NCI-H69 (cell line): ENCODE data around the gene FAHD1.

Source experiments
- DNase-seq: peaks from one replicate; lab custom pipeline; 2025; lab: John Stamatoyannopoulos, UW

FAHD1 gene

DNA sequence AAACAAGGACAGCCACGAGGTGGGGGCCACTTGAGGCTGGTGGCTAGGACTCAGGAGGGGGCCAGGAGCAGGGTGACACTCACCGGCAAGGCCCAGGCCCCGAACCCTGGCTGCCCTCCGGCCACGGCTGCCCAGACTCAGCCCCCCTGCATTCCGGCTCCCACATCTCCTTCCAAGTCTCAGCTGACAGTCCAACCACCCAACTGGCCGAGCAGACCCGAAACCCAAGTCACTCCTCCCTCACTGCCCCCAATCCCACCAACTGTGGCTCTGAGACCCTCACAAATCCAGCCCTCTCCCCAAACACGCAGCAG, 9.8 kb upstream of the FAHD1 start:
- DNase-seq: no peak

DNA sequence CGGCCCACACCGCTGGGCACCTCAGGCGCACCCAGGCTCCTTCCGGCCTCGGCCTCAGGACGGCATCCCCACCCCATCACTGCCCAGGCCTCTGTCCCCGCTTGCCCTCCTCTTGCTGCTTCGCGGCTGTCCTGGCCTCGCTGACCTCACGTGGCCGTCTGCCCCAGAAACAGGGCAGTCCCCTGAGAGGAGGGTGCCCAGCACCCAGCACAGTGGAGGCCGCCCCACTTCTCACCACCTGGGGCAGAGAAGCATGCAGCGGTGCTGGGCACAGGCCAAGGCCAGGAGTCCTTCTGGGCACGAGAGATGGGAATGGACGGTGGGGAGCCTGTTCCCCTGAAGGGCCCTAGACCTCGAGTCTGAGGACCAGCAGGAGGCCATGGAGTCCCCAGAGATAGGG, 9.3 kb upstream of the FAHD1 start:
- no peak for DNase-seq

DNA sequence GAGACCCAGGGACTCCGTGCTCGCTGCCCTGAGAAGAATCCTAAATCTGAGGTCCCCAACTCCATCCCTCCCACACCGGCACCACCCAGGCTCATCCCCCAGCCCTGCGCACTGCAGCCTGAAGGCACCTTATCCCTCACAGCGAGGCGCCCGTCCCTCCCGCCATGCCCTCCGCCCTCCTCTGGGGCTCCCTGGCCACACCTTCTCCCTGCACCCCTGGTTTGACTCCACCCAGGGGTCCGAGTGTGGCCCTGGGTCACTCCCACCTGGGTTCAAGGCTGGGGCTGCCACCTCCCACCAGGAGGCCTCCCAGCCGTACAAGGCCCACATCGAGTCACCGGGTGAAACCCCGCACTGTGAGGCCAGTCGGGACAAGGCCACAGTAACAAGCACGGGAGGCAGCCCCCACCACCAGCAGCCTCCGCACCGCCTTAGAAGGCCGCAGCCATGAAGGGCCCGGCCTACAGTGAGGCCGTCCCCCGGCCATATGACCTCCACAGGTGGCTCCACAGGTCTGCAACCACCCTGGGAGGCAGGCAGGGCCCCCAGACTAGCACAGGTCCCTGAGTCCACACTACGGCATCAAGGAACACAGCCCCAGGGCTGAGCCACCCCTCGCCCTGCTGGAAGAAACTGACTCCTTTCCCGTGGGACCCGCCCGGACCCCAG, 8.7 kb upstream of the FAHD1 start:
- DNase-seq: no peak

DNA sequence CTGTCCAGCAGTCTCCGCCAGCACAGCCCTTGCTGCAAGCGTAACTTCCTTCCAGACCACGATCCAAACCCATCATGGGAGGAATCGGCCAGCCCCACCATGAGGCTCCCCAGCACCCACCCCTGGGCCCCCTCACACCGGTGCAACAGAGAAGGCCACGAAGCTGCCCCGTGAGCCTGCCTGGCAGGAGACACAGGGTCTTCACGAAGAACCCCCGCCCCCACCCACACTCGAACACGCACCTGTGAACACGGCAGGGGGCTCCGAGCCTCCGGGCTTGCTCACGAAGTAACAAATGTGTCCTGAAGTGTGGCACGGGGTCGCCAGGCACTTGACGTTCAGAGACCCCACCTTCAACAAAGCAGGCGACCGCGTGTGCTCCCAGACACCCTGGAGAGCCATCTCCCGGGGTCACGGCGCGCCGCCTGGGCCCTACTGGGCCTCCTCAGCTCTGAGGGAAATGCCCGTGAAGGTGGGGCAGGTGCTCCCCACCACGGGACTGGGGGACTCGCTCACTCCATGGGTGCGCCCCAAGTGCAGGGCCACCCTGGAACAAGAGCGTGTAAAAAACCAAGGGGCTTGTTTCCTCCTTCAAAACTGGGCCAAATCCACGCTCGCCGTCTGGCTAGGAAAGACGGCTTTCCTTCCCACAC, 8.0 kb upstream of the FAHD1 start:
- no peak for DNase-seq

DNA sequence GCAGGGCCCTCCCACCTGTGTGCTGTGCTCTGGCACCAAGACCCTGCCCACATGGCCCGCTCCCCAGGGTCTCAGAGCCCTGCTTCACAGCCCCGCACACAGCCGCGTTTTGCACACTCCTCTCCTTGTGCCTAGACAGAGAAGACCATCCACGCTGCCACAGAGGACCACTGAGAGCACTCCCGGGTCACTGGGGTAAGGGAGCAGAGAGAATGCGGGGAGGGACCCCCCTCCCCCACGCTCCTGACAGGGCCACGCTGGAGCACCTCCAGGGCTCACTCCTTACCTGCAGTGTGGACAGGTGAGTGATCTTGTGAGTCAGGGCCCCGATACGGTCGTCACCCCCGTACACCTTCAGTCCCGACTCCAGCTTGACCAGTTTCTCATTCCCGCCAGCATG, 7.4 kb upstream of the FAHD1 start:
- DNase-seq: no peak

DNA sequence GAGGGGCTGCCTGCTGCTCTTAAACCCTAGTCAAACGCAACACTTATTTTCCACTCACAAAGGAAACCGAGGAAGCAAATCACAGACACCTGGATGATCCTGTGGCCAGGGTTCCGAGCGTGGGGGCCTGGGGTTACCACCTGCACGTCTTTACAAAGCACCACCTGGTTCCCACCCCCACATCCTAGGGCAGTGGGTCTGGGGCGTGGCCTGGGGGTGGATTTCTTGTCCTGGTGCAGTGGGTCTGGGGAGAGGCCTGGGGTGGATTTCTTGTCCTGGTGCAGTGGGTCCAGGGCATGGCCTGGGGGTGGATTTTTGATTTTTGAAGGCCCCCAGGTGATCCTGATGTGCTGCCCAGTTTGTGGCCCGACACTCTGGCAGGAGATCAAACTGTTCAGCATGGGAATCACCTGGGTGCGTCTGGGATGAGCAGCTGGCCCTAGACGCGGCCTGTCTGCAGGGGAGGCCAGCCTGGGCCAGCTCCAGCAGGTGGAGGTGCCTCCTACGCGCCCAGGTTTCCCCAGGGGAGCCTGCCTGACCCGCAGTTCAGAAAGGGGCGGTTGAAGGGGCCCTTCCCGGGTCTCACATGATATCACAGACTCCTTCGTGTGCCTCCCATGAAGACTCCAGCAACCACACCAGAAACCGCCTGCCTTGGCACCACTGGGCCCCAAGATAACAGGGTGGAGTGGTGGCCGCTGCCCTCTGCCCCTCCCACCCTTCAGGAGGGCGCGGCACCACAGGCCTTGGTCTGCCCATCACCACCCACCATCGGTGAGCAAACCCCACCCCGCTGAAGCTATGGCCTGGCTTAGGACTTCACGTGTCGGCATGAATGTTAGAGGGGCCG, 6.7 kb upstream of the FAHD1 start:
- no peak for DNase-seq

DNA sequence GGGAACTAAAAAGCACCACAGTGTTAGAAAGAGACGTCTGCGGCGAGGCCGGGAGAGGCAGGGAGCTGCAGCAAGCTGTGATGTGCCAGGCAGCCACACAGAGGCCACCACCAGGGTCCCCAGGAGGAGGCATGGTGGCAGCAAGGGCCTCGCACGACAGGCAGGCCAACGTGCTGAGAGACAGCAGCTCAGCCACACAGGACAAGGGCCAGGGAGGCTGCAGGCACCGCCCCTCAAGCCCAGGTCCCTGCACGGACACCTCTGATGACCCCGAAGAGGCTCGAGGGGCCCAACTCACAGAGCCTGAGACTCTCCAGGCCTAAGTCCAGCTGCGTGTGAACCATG, 6.1 kb upstream of the FAHD1 start:
- DNase-seq: no peak

DNA sequence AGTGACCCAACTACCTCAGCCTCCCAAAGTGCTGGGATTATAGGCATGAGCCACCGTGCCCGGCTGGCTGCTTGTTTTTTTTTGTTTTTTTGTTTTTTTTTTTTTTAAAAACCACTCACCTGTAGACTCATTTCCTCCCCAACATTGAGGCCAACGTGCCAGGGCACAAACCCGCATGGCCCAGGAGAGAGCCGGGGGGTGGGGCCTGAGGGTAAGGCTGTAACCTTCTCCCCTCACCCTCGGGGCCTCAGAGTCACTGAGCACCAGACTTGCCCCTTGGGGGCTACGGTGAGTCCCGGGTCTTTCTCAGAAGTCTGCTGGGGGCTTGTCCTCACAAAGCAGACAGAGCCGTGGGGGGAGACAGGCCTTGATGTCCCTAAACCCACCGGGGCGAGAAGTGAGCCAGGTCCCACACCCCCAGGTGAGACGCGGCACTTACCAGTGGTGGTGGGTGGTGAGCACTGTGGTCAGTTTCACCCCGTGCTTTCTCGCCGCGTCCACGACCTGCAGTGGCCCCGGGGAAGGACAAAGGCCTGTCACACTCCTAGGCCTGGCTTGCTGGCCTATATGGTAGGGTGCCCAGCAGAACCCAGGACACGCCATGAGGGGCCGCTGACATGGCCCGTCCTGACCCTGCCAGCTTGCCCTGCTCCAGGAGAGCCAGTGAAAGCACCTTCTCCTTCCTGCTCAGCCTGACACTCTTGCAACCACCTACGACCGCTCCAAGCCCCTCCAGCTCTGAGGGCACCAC, 5.0 kb upstream of the FAHD1 start:
- DNase-seq: no peak

DNA sequence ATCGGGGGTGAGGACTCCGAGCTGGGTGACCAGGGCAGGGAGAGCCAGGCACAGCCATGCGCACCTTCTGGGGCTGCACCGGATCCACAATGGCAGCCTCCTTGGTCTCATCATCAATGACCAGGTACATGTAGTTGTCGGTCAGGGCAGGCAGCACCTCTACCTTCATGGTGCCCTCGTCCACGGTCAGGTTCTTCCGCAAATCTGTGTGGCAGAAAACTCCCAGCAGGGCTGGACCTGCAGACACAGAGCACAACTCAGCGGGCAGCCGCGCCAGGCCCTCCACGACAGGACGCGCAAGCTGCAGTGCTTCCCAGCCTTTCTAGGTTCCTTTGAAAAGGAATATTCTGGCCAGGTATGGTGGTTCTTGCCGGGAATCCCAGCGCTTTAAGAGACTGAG, 4.2 kb upstream of the FAHD1 start:
- DNase-seq: no peak

DNA sequence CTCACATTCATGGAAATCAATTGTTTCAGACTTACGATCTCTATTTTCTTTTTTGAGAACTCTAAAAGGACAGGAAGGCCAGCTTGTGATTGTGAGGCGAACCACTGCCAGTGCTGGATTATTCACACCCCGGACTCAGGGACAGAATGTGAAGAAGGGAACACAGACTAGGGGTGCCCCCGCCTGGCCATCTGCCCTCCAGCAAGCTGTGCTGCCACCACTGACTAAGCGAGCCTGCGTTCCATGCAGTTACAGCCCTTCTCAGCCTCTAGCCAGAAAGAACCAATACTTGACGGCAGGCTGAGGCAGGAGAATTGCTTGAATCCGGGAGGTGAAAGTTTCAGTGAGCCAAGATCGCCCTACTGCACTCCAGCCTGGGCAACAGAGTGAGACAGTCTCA, 3.2 kb upstream of the FAHD1 start:
- DNase-seq: no peak

DNA sequence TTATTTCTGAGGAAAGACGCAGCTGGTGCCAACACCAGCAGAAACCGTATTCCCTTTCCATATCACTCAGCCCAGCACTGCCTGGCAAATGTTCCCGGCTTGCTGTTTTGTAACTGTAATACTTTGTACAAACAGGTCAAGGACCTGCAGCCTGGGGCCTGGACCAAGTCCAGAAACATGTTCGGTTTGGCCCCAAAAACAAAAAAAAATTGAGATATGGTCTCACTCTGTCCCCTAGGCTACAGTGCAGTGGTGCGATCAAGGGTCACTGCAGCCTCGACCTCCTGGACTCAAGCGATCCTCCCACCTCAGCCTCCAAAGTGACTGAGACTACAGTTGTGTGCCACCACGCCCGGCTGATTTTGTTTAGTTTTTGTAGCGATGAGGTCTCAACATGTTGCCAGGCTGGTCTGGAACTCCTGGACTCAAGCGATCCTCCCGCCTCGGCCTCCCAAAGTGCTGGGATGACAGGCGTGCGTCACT, 1.6 kb upstream of the FAHD1 start:
- DNase-seq: no peak

DNA sequence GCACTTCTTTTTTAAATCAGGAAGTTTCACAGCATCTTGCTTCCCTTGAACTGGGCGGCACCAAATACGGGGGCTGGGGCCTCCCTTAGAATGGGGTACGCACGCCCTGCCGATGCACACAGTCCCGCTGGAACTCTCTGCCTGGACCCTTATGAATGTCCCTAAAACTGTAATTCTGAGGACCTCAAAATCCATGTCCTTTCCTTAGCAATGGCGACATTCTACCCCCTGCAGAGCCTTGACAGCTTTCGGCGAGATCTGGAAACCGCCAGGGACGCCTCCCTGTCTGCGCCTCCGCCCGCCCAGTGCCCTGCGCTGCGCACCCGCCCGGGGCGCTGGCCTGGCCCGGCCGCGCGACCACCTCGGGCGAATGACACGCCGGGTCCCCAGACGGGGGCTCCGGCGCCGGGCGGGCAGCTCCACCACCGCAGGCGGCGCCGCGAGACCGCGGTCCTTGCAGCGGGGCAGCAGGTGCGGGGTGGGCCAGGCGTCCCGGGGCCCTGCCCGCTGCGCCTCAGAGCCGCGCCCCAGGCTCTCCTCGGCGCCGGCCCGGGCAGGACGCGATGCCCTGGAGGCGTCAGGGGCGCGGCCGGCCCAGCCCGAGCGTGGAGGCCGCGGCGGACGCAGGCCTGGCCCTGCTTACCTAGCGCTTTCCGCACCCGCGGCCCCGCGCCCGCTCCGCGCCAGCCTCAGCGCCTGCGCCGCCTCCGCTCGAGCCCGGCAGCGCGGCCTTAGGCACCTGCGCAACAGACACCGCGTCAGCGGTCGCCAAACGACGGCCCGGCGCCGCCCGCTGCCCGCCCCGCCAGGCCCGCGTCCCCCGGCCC, 929 bp upstream of the FAHD1 start:
- DNase-seq: peak; percentile 87

DNA sequence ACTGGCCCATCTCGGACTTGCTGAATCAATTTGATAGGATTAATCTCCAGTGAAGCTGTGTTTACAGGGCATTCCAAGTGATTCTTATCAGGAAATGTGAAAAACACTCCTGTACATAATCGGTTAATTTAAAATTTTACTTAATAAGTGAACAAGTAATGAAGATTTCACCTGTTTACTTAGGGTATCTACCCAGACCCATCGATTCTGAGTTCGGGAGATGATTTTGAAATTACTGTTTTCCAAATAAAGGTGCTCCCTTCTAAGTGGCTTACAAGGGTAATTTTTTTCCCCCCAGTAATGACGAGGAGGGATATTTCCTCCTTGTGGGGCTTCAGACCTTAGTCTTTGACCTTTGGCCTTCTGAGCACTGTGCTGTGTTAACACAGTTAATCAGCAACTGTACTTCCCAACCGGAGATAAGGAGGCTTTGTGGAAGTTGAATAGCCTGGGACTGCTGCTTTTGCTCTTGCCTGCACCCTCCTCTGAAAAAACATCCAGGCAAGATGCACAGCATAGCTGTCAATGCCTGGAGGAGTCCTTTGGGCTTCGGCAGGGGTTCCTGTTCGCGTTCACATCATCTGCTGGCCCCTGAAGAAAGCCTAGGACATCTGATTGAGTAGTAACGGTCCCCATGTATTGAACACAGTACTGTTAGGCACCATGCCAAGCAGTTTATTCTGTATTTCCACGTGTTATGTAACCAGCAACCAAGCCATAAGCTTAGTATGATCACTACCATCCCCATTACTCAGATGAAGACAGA, 1.8 kb downstream of the FAHD1 start:
- no peak for DNase-seq

DNA sequence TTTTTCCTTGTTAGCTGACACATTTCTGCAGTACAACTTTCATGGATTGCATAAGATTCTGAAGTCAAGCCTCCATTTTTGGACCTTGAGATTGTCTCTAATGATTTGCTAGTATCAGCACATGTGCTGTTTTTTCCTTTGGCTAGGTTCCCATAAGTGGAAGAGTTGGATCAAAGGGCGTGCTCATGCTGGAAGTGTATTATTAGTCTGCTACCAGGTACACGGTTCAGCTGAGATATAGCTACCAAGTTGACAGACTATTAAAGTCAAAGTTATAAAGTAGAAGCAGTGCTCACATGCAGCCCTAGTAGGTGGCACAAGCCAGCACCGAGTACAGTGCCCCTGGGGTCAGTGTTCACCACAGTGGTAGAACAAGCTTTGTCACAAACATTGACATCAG, 3.2 kb downstream of the FAHD1 start:
- no peak for DNase-seq

DNA sequence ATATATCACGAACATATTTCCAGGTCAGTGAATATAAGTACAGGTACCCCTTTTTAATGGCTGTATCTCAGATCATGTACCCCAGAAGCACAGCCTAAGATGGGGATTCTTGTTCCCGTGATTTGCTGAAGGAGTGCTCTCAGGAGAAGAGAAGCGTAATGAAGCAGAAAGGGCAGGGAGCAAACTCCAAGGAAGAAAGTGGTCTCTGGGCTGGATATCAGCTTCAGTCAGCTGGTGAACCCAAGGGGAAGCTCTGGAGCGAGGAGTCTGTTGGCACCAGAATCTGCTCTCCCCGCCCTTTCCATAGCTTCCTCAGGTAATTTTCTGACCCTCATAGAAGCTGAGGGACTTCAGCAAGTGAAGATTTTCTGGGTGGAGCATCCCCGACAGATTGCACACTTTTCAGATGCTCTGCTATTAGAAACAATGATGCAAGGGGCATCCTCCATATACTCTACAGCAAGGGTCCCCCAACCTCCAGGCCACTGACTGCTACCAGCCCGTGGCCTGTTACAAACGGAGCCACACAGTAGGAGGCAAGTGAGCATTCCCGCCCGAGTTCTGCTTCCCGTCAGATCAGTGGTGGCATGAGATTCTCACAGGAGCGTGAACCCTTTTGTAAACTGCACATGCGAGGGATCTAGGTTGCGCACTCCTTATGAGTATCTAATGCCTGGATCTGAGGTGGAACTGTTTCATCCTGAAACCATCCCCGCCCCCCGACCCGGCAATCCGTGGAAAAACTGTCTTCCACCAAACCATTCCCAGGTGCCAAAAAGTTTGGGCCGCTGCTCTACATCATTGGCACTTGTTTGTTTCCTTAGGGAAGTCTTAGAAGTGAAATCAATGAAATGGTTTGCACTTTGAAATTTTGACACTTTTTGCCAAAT, 4.4 kb downstream of the FAHD1 start:
- no peak for DNase-seq

DNA sequence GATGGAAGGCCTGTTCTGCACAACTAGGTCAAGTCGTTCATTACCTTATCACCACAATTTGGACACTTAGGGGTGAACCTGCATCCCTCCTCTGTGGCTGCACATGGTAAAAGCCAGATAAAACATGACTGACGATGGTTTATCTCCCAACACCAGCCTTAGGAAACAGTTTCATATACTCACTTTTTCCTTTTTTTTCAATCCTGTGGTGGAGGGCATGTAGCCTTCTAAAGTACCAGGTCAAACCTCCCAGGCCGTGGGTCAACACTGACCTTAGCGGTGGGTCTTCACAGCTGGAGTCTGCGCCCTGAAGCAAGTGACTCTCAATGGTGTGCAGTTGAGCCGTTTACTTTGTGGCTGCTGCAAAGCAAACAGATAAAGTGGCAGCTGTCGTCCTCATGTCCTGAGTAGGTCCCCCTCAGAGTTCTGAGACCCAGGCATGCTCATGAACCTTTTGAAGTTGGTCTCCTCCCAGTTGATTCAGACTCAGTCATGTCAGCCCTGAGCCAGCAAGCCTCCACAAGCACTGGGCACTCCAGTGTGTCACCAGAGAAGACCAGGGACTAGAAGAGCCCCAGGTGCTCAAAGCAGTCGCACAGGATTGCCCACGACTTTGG, 5.9 kb downstream of the FAHD1 start:
- DNase-seq: peak; percentile 80

DNA sequence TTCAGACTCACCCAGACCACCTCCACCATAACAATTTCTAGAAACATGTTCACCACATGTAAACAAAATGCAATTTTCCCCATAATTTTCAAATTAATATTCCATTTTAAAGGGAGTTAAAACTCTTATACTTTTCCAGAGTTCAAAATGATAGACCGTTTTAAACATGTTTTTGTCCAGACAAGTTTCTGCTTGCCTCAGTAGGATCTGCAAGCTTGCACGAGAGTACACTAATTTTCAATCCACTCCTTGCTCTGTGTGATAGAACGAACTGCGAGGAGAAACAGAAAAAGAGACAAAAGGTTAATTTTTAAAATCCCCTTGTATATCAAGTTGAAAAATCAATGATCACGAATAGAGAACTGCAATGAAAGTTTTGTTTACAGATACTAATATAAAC, 7.1 kb downstream of the FAHD1 start:
- no peak for DNase-seq

DNA sequence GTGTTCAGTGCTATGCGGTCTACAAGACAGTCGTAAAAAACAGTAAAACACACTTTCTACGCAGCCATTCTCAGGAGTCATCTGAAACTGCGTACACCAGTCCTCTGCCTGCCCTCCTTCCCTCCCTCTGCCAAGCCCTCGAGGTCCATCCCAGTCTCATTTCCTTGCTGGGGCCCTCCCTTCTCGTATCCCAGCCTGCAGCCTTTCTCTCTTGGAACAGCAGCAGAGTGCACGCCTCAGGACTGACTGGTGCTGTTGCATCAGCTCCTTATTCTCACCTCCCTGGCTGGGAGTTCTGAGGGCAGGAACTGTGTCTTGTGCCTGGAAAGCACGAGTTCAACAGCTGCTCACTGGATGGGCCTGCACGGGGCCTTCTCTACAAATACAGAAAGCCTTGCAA, 12.5 kb downstream of the FAHD1 start:
- no peak for DNase-seq

DNA sequence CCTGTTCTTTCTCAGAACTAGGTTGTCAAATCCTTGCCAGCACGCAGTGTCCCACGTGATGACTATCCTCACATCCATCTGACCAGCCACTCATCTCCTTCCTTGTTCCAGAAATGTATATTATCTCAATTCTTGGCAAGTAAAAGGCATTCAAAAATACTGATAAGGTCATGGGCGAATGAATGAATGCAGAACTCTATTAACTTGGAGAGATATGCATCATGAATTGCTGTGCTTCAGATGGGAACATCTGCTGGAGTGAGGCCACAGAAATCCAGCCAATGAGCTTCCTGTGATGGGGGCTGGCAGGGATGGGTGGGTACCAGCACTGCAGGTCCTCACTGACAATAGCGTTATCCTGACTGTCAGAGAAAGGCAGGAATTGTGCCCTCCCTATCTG, 19.0 kb downstream of the FAHD1 start:
- no peak for DNase-seq

DNA sequence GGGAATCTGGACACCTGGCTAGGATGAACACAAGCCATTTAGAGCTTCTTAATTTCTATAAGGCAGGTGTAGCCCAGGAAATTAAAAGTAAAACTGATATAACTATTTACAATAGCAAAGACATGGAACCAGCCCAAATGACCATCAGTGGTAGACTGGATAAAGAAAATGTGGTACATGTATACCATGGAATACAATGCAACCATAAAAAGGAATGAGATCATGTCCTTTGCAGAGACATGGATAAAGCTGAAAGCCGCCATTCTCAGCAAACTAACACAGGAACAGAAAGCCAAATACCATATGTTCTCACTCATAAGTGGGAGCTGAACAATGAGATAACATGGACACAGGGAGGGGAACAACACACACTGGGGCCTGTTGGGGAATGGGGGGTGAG, 19.4 kb downstream of the FAHD1 start:
- DNase-seq: no peak
